ENCODE measurements around the gene OR2G6. TPM values are rescaled to one million over a fixed set of nuclear protein-coding genes. Genes with fewer than 3 reads are reported as not detected.
"Not testable (repeated sequence)": the region's sequence is repeated elsewhere in the genome, so short reads cannot be mapped to it uniquely, and the experiment has no call there.

OR2G6 gene
- total and polyA plus RNA-seq, 8 donors: not detected

- 88 to 91% (median 89%) methylated on average over 3 of the region's 3 CpGs for WGBS, 5 donors
- H3K27me3 ChIP-seq; H3K9me3 ChIP-seq; H3K27ac ChIP-seq; intact Hi-C loops (cut with DNase I; ENCODE audit: low total_unique reads); H3K4me1 ChIP-seq; H3K4me3 ChIP-seq; DNase-seq; H3K36me3 ChIP-seq: not testable (repeated sequence)
Measured at GRCh38 chr1:248574657-248575056, 66.8 kb downstream of the OR2G6 start, which contains the start of gene OR2T34. Gene OR2T34, minus strand, starts transcription at chr1:248574757. Its CDS starts 0 bp downstream, at chr1:248574757.

- no peak overlapping the region for H3K4me3 ChIP-seq
- no peaks in the 10 kb centered on the region for H3K27me3 ChIP-seq
- DNase-seq: no peak
- no peak overlapping the region for H3K27ac ChIP-seq
- no peaks in the 10 kb centered on the region for H3K9me3 ChIP-seq
- H3K36me3 ChIP-seq: no peaks in the 10 kb centered on the region
- H3K4me1 ChIP-seq: no peaks in the 10 kb centered on the region
- intact Hi-C loops (cut with DNase I; ENCODE audit: low total_unique reads): no loop called here
- WGBS, 5 donors: 76 to 83% (median 77%) methylated on average over 9 of the region's 9 CpGs
- TF ChIP-seq CTCF (IDR thresholded peaks at IDR 0.05) (no peak), POLR2AphosphoS5 (IDR thresholded peaks at IDR 0.05) (no peak), EP300 (IDR thresholded peaks at IDR 0.05) (no peak)
Measured at GRCh38 chr1:248576260-248576980, 68.5 kb downstream of the OR2G6 start.

Other genes starting within 250 kb of the OR2G6 start
- not detected for gene OR2T33, start 230.1 kb upstream of the OR2G6 start, total RNA-seq
- gene OR2T33, start 230.1 kb upstream of the OR2G6 start, polyA plus RNA-seq: not detected
- gene OR2T12, start 204.6 kb upstream of the OR2G6 start, total RNA-seq: not detected
- not detected for gene OR2T12, start 204.6 kb upstream of the OR2G6 start, polyA plus RNA-seq
- gene OR2M7, start 183.5 kb upstream of the OR2G6 start, total RNA-seq: not detected
- gene OR2M7, start 183.5 kb upstream of the OR2G6 start, polyA plus RNA-seq: not detected
- gene OR14C36, start 159.3 kb upstream of the OR2G6 start, total RNA-seq: not detected
- not detected for gene OR14C36, start 159.3 kb upstream of the OR2G6 start, polyA plus RNA-seq
- not detected for gene OR2T4, start 146.4 kb upstream of the OR2G6 start, total RNA-seq
- gene OR2T4, start 146.4 kb upstream of the OR2G6 start, polyA plus RNA-seq: not detected
- gene OR2T6, start 132.3 kb upstream of the OR2G6 start, total RNA-seq: under 1 TPM in 1 of 5 donors, not detected in 4; under 0.01 TPM
- gene OR2T6, start 132.3 kb upstream of the OR2G6 start, polyA plus RNA-seq: not detected
- not detected for gene OR2T1, start 105.0 kb upstream of the OR2G6 start, total RNA-seq
- gene OR2T1, start 105.0 kb upstream of the OR2G6 start, polyA plus RNA-seq: not detected
- not detected for gene OR2T2, start 62.4 kb upstream of the OR2G6 start, total RNA-seq
- gene OR2T2, start 62.4 kb upstream of the OR2G6 start, polyA plus RNA-seq: not detected
- gene OR2T3, start 34.7 kb upstream of the OR2G6 start, total RNA-seq: not detected
- gene OR2T3, start 34.7 kb upstream of the OR2G6 start, polyA plus RNA-seq: not detected
- gene OR2T5, start 19.5 kb upstream of the OR2G6 start, total RNA-seq: not detected
- not detected for gene OR2T5, start 19.5 kb upstream of the OR2G6 start, polyA plus RNA-seq
- gene OR2T29, start 54.7 kb downstream of the OR2G6 start, total RNA-seq: not detected
- gene OR2T29, start 54.7 kb downstream of the OR2G6 start, polyA plus RNA-seq: not detected
- not detected for gene OR2T34, start 66.7 kb downstream of the OR2G6 start, total RNA-seq
- gene OR2T34, start 66.7 kb downstream of the OR2G6 start, polyA plus RNA-seq: not detected
- gene OR2T10, start 89.6 kb downstream of the OR2G6 start, total RNA-seq: not detected
- gene OR2T10, start 89.6 kb downstream of the OR2G6 start, polyA plus RNA-seq: not detected
- not detected for gene OR2T11, start 127.0 kb downstream of the OR2G6 start, total RNA-seq
- not detected for gene OR2T11, start 127.0 kb downstream of the OR2G6 start, polyA plus RNA-seq
- gene OR2T35, start 137.2 kb downstream of the OR2G6 start, total RNA-seq: not detected
- not detected for gene OR2T35, start 137.2 kb downstream of the OR2G6 start, polyA plus RNA-seq
- not detected for gene OR2T27, start 147.5 kb downstream of the OR2G6 start, total RNA-seq
- not detected for gene OR2T27, start 147.5 kb downstream of the OR2G6 start, polyA plus RNA-seq
- gene OR14I1, start 194.7 kb downstream of the OR2G6 start, total RNA-seq: not detected
- not detected for gene OR14I1, start 194.7 kb downstream of the OR2G6 start, polyA plus RNA-seq
- gene LYPD8, start 247.7 kb downstream of the OR2G6 start, total RNA-seq: 10 to 100 TPM in 1 of 5 donors, not detected in 4; 48.4 TPM
- 1 to 10 TPM in 1 of 3 donors, not detected in 2; 1.1 TPM for gene LYPD8, start 247.7 kb downstream of the OR2G6 start, polyA plus RNA-seq